ENCODE data around the gene OOSP4B. TPM values are rescaled to one million over a fixed set of nuclear protein-coding genes. Genes with fewer than 3 reads are reported as not detected.
"Not testable (repeated sequence)": the region's sequence is repeated elsewhere in the genome, so short reads cannot be mapped to it uniquely, and the experiment has no call there.

OOSP4B gene
- polyA plus RNA-seq (ENCODE audit: insufficient read length in 4 of 4): not detected

GRCh38 chr11:60016881-60017280, at the start of gene OOSP4B:
Gene OOSP4B, plus strand, starts transcription at chr11:60017181.
- no peak for DNase-seq (ENCODE audit: low read depth in 4 of 4, low spot score in 3 of 4)

DNA sequence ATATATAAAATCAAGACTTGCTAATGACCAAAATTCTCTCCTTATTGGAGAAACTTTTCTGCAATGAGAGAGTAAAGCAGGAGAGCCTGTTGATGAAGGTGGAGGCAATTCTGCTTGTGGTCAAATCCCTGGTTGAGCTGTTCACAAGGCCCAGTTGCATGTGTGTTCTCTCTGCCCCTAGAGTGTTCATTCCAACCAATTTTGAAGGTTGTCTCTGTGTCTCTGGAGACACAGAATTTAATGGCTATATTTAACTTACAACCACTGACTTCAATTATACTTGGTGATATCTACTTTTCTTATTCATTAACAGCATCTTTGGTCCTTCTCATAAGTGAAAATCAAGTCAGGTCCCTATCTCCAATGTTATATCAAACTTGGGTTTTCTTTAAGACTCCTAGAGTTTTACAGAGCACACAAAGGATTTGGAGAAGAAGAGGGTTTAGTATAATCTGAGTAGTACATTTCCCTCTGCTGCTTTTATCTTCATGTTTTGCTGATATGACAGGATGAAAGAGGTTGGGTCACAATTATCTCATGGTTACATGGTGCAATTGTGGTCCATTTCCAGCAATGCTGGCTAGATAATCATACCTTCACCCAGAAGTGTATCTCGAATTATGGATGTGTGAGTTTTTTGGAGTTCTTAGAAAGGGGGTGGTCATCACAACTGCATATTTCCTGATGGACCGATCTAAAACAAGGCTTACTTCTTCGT, 49.1 kb upstream of the OOSP4B start:
- DNase-seq (ENCODE audit: low read depth in 4 of 4, low spot score in 3 of 4): no peak

GRCh38 chr11:59968395-59968783, 48.6 kb upstream of the OOSP4B start:
- no peak for DNase-seq (ENCODE audit: low read depth in 4 of 4, low spot score in 3 of 4)

- DNase-seq (ENCODE audit: low read depth in 4 of 4, low spot score in 3 of 4): no peak
Measured at GRCh38 chr11:59973097-59973496, 43.9 kb upstream of the OOSP4B start.

DNA sequence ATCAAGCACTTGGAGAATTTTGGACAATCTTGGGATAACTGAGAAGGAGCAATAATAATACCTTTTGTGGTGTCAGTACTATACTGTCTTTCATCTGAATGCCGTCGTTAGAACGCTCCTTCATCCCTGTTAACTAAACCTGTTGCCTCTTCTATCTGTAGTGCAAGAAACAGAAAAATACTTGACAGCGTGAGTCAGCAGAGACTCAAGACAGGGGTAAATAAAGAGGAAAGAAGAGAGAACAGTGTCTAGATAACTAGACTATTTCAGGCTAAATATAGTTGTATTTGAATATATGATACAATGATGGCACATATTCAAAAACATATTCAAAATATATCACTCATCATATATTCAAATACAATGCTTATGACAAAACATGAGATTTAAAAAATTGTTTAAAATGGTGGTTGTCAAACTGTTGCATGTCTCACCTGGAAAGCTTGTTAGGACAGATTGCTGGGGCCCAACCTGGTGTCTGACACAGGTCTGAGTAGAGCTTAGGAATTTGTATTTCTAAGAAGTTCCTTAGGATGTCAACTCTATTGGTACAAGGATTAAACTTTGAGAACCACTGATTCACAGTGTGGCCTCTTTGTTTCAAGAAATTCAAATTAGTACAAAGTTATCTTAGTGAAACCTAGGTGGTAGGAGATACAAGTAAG, 35.7 kb upstream of the OOSP4B start:
- DNase-seq (ENCODE audit: low read depth in 4 of 4, low spot score in 3 of 4): no peak

DNA sequence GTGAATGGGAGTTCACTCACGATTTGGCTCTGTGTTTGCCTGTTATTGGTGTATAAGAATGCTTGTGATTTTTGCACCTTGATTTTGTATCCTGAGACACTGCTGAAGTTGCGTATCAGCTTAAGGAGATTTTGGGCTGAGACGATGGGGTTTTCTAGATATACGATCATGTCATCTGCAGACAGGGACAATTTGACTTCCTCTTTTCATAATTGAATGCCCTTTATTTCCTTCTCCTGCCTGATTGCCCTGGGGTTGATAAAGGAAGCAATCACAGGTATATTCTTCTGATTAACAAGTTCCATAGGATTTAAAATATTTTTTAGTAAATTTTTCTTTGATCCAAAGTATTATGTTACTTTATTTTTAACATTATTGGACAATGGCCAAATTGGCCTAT, 34.9 kb upstream of the OOSP4B start:
- DNase-seq (ENCODE audit: low read depth in 4 of 4, low spot score in 3 of 4): not testable (repeated sequence)

DNA sequence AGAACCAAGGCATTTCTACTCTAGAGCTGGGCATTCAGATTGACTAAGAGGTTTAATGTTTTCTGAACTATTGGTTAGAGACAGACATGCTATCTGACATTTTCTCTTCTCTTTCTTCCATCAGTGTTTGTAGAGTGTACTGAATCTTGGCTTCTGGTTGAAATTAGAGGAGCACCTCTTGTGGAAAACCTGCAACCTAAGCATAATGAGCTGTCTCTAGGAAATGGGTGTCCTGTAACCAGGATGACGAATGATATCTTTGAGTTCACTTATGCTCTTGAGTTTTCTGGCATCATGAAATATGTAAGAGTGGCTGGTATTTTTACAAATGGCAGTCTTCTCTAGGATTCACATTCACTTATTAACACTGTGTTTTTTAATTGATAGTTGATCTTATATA, 33.8 kb upstream of the OOSP4B start:
- no peak for DNase-seq (ENCODE audit: low read depth in 4 of 4, low spot score in 3 of 4)

GRCh38 chr11:59984368-59984767, 32.6 kb upstream of the OOSP4B start:
- no peak for DNase-seq (ENCODE audit: low read depth in 4 of 4, low spot score in 3 of 4)

DNA sequence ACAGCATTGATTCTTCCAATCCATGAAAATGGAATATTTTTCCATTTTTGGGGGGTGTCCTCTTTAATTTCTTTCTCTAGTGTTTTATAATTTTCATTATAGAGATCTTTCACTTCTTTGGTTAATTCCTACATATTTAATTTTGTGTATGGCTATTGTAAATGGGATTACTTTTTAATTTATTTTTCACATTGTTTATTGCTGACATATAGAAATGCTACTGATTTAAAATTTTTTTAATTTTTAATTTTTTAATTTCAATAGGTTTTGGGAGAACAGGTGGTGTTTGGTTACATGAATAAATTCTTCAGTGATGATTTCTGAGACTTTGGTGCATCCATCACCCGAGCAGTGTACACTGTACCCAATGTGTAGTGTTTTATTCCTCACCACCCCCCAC, 26.6 kb upstream of the OOSP4B start:
- no peak for DNase-seq (ENCODE audit: low read depth in 4 of 4, low spot score in 3 of 4)

- DNase-seq (ENCODE audit: low read depth in 4 of 4, low spot score in 3 of 4): no peak
Measured at GRCh38 chr11:59992425-59992824, 24.6 kb upstream of the OOSP4B start.

DNA sequence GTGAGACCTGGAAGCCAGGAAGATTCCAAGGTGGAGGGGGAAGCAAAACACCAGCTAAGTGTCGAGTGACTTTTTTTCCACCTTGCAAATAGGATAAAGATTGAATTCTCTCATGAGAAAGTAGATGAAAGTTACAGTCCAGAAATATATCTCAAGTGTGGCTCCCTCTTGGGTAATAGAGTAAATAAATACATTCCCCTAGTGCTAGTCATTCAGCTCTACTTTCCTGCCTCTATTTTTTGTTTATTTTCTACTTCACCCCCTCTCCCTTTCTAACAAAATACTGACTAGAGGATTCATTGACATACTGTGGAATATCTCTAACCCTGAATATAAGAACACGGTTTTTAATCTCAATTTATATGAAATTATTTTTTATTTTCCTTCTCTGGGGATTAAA, 19.2 kb upstream of the OOSP4B start:
- DNase-seq (ENCODE audit: low read depth in 4 of 4, low spot score in 3 of 4): no peak

DNA sequence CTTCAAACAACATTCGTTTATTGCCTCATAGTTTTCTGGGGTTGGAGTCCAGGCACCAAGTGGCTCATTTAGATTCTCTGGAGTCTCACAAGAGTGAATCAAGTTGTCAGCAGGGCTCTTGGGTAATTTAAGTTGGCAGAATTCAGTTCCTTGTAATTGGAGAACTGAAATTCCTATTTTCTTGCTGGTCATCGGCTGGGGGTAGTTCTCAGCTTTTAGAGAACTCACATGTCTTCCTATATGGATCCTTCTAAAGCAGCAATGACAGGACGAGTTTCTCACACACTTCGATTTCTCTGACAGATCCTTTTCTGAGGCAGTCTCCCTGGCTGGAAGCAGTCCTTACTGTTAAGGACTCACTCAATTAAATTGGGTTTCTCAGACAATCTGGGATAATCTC, 17.3 kb upstream of the OOSP4B start:
- no peak for DNase-seq (ENCODE audit: low read depth in 4 of 4, low spot score in 3 of 4)

GRCh38 chr11:60003729-60004128, 13.3 kb upstream of the OOSP4B start:
- no peak for DNase-seq (ENCODE audit: low read depth in 4 of 4, low spot score in 3 of 4)

GRCh38 chr11:60005360-60005759, 11.6 kb upstream of the OOSP4B start:
- no peak for DNase-seq (ENCODE audit: low read depth in 4 of 4, low spot score in 3 of 4)

- DNase-seq (ENCODE audit: low read depth in 4 of 4, low spot score in 3 of 4): no peak
Measured at GRCh38 chr11:60018058-60018457, 1.1 kb downstream of the OOSP4B start.

GRCh38 chr11:60020376-60020775, 3.4 kb downstream of the OOSP4B start:
- not testable (repeated sequence) for DNase-seq (ENCODE audit: low read depth in 4 of 4, low spot score in 3 of 4)

DNA sequence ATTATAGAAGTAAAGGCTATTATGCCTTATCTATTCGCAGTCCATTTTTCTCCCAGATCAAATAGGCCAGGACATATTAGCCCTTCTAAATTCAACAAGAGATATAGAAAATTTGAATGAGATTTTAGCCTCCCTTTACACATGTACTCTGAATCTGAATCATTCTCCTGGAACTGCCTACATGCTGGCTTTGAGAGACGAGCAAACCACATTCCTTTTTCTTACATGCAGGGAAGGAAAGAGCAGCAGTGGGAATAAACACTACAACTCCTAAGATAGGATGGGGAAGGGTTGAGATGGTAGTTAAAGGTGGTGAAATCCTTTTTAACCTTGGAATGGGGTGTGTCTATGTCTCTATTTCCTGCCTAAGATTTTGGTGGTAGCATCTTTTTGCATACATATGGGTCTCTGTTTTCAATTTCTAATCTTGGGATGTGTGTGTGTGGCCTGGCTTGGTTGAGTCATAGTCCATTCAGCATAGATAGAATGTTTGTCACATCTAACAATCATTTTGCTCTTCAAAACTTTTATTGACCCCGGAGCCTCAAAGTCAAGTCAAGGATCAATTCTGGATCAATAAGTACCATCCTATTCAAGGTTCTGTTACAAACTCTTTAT, 12.1 kb downstream of the OOSP4B start:
- DNase-seq (ENCODE audit: low read depth in 4 of 4, low spot score in 3 of 4): no peak

DNA sequence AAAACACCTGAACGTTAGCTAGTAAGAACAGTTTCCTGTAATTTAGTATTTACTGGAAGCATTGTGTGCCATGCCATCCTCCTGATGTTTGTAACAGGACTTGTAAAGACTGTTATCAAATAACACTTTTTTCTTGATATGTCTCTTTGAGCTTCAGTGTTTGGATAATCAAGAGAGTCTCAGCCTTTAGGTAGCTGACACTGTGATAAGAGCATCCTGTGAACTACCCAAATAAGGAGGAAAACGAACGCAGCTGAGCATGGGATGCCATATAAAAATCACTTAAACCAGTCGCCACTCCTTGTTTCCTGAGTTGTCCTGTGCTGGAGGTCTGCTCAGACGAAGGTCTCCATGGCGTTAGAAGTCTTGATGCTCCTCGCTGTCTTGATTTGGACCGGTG, 23.1 kb downstream of the OOSP4B start, which contains the start of gene OOSP2:
Gene OOSP2, plus strand, starts transcription at position 301 of the 400 bp plus-strand sequence. Its CDS starts 51 bp downstream, at position 352.
- no peak for DNase-seq (ENCODE audit: low read depth in 4 of 4, low spot score in 3 of 4)

GRCh38 chr11:60050422-60050821, 33.4 kb downstream of the OOSP4B start:
- not testable (repeated sequence) for DNase-seq (ENCODE audit: low read depth in 4 of 4, low spot score in 3 of 4)

GRCh38 chr11:60050839-60051238, 33.9 kb downstream of the OOSP4B start:
- DNase-seq (ENCODE audit: low read depth in 4 of 4, low spot score in 3 of 4): not testable (repeated sequence)

- DNase-seq (ENCODE audit: low read depth in 4 of 4, low spot score in 3 of 4): no peak
Measured at GRCh38 chr11:60056349-60056969, 39.5 kb downstream of the OOSP4B start, which contains the start of gene MS4A3. Gene MS4A3, plus strand, starts transcription at chr11:60056665. Its CDS starts 4,496 bp downstream, at chr11:60061161.

All from left renal pelvis (tissue), 4 donors.